GM23338 (cell line): ENCODE measurements around the gene ZNF592. TPM values are rescaled to one million over a fixed set of nuclear protein-coding genes. Genes with fewer than 3 reads are reported as not detected.
"Not testable (repeated sequence)": the region's sequence is repeated elsewhere in the genome, so short reads cannot be mapped to it uniquely, and the experiment has no call there.

Experiments used
- ATAC-seq: fragments of 200-7000 bp; cut with Tn5 transposase; 3 replicates; pipeline ENCODE4 v1.9.1; 2020
- DNase-seq: peaks from one replicate; pipeline ENCODE4 v3.0.0-alpha.2; 2015; ENCODE audit warnings: low spot score
- H2AFZ ChIP-seq: fragments of 200-600 bp; sonication (generic); 2 replicates; pipeline ENCODE4 v1.8.0; 2016; ENCODE audit warnings: antibody characterized with exemption, mild to moderate bottlenecking, moderate library complexity
- H3F3A ChIP-seq: fragments of 200-600 bp; sonication (generic); replicated peaks from 2 replicates; pipeline ENCODE4 v1.8.0; 2017; ENCODE audit warnings: antibody characterized with exemption, mixed run types, low read depth
- H3K27ac ChIP-seq: fragments of 200-600 bp; sonication (generic); 2 replicates; pipeline ENCODE4 v1.6.1; 2016; ENCODE audit warnings: low read depth
- H3K27me3 ChIP-seq: fragments of 200-600 bp; sonication (generic); 2 replicates; pipeline ENCODE4 v1.8.0; 2016; ENCODE audit warnings: mild to moderate bottlenecking, mixed run types, moderate library complexity; ENCODE audit not compliant: insufficient read depth
- H3K36me3 ChIP-seq: fragments of 200-600 bp; sonication (generic); 2 replicates; pipeline ENCODE4 v1.8.0; 2016; ENCODE audit warnings: mild to moderate bottlenecking; ENCODE audit not compliant: insufficient read depth
- H3K4me1 ChIP-seq: fragments of 200-600 bp; sonication (generic); 2 replicates; pipeline ENCODE4 v1.8.0; 2016; ENCODE audit warnings: mild to moderate bottlenecking, moderate library complexity; ENCODE audit not compliant: insufficient read depth
- H3K4me2 ChIP-seq: fragments of 200-600 bp; sonication (generic); 2 replicates; pipeline ENCODE4 v1.7.1; 2017; ENCODE audit warnings: mixed run types
- H3K4me3 ChIP-seq: fragments of 200-600 bp; sonication (generic); 2 replicates; pipeline ENCODE4 v1.6.1; 2016; ENCODE audit warnings: mixed run types
- H3K79me2 ChIP-seq: fragments of 200-600 bp; sonication (generic); replicated peaks from 2 replicates; pipeline ENCODE4 v1.8.0; 2017; ENCODE audit warnings: mild to moderate bottlenecking; ENCODE audit not compliant: insufficient read depth
- H3K9me2 ChIP-seq: fragments of 200-600 bp; sonication (generic); 2 replicates; pipeline ENCODE4 v1.8.0; 2017; ENCODE audit not compliant: insufficient read depth
- H4K20me1 ChIP-seq: fragments of 200-600 bp; sonication (generic); replicated peaks from 2 replicates; pipeline ENCODE4 v1.8.0; 2017; ENCODE audit warnings: mild to moderate bottlenecking; ENCODE audit not compliant: insufficient read depth
- H3K27ac Mint-ChIP-seq: 2 replicates; pipeline ENCODE4 v1.8.0; 2020; ENCODE audit warnings: inconsistent platforms, mild to moderate bottlenecking, moderate library complexity, mixed read lengths
- H3K27me3 Mint-ChIP-seq: 3 replicates; pipeline ENCODE4 v1.8.0; 2022; ENCODE audit warnings: low read depth, mild to moderate bottlenecking, moderate library complexity, mixed read lengths, inconsistent platforms; ENCODE audit not compliant: insufficient read depth, poor library complexity
- H3K36me3 Mint-ChIP-seq: 3 replicates; pipeline ENCODE4 v1.8.0; 2021; ENCODE audit warnings: low read depth, mild to moderate bottlenecking, inconsistent platforms, moderate library complexity, mixed read lengths
- H3K4me1 Mint-ChIP-seq: 3 replicates; pipeline ENCODE4 v1.8.0; 2020; ENCODE audit warnings: mild to moderate bottlenecking, inconsistent platforms, mixed read lengths
- H3K4me3 Mint-ChIP-seq: 3 replicates; pipeline ENCODE4 v1.8.0; 2021; ENCODE audit warnings: moderate library complexity, mild to moderate bottlenecking, inconsistent platforms, mixed read lengths
- H3K9me3 Mint-ChIP-seq: 3 replicates; pipeline ENCODE4 v1.8.0; 2020; ENCODE audit warnings: moderate library complexity, mild to moderate bottlenecking, inconsistent platforms, mixed read lengths
- CREB1 ChIP-seq: fragments of 250-450 bp; sonication (Bioruptor Pico); IDR thresholded peaks from 2 replicates; pipeline ENCODE4 v1.5.0; 2020; ENCODE audit warnings: low read depth, mild to moderate bottlenecking, moderate library complexity
- CTCF ChIP-seq, 2 experiments: fragments of 200-600 bp in 1 of 2; sonication (generic) in 1 of 2; conservative IDR thresholded peaks; 2 replicates each; pipeline versions ENCODE4 v1.5.1 to v1.6.1; 2016 to 2017; ENCODE audit warnings: antibody characterized with exemption in 2 of 2, low read depth in 2 of 2, mild to moderate bottlenecking in 2 of 2, moderate library complexity in 1 of 2
- EZH2 ChIP-seq: fragments of 200-600 bp; sonication (generic); IDR thresholded peaks from one replicate; pipeline ENCODE4 v1.8.0; 2017; ENCODE audit warnings: antibody characterized with exemption, mild to moderate bottlenecking, low read depth; ENCODE audit not compliant: unreplicated experiment
- EZH2phosphoT487 ChIP-seq: fragments of 200-600 bp; sonication (generic); IDR thresholded peaks from one replicate; pipeline ENCODE4 v1.8.1; 2018; ENCODE audit warnings: antibody characterized with exemption; ENCODE audit not compliant: unreplicated experiment
- NANOG ChIP-seq: IDR thresholded peaks from 2 replicates; pipeline ENCODE4 v1.6.1; 2016; ENCODE audit warnings: antibody characterized with exemption, borderline replicate concordance
- REST ChIP-seq: IDR thresholded peaks from one replicate; pipeline ENCODE4 v1.6.1; 2018; ENCODE audit warnings: antibody characterized with exemption; ENCODE audit not compliant: unreplicated experiment
- ZNF331 ChIP-seq: fragments of 250-450 bp; sonication (Bioruptor Pico); IDR thresholded peaks from 2 replicates; pipeline ENCODE4 v1.5.0; 2020; ENCODE audit warnings: low read depth, mild to moderate bottlenecking, moderate library complexity
- polyA plus RNA-seq: library from polyadenylated mRNA; unstranded; fragments of >200 nt; fragmentation: Nextera tagmentation; extraction: Ambion mirVana; gene quantifications from 2 replicates; pipeline ENCODE4 v1.2.1, GENCODE V29; 2016
- total RNA-seq: library from RNA; depleted of rRNA; stranded (reverse); fragments of >200 nt; shearing (Covaris generic); gene quantifications from 2 replicates; pipeline ENCODE4 v1.2.3, GENCODE V29; 2014

Gene ZNF592
- total and polyA plus RNA-seq, 2 experiments from 2014 or later = 4.4 to 21.4 TPM

- Histone ChIP-seq H3K4me2 (no peak overlapping the region), H2AFZ (no peak overlapping the region), H3K27me3 (no peaks in the 10 kb centered on the region), H3K9me2 (0 out of 2 replicates have a peak, but pooled peaks cover 4% of the 10 kb centered on the region), H4K20me1 (peaks cover 3% of the 10 kb centered on the region; the same call in 1 of the 2 replicates), H3K27ac (peak overlapping the region; percentile 51; the same call in 1 of the 2 replicates), H3K36me3 (peaks cover 5% of the 10 kb centered on the region; the same call in 1 of the 2 replicates), H3K4me1 (no peaks in the 10 kb centered on the region), H3F3A (no peaks in the 10 kb centered on the region), H3K4me3 (no peak overlapping the region), H3K79me2 (no peaks in the 10 kb centered on the region)
- H3K4me3 Mint-ChIP-seq = no peak overlapping the region
- TF ChIP-seq CTCF (conservative IDR thresholded peaks at IDR 0.05; ENCODE audit: low read depth in 2 of 2) = no peak
- H3K4me1 Mint-ChIP-seq = peaks cover 6% of the 10 kb centered on the region
- H3K27me3 Mint-ChIP-seq = peaks cover 14% of the 10 kb centered on the region
- ATAC-seq (no peak), DNase-seq (no peak)
- peaks cover 15% of the 10 kb centered on the region for H3K9me3 Mint-ChIP-seq
- H3K27ac Mint-ChIP-seq = no peak overlapping the region
- H3K36me3 Mint-ChIP-seq = peaks cover 19% of the 10 kb centered on the region
These were observed 96.6 kb downstream of the ZNF592 start for GRCh38 chr15:84844964-84845363.

- H3K36me3 ChIP-seq, H3K27ac ChIP-seq, H3K9me2 ChIP-seq, H4K20me1 ChIP-seq, H3K4me1 ChIP-seq, H3K27me3 ChIP-seq, H3K4me1 Mint-ChIP-seq, H3F3A ChIP-seq, H3K4me2 ChIP-seq, H3K4me3 Mint-ChIP-seq, H3K79me2 ChIP-seq, H3K27ac Mint-ChIP-seq, H2AFZ ChIP-seq, H3K4me3 ChIP-seq: not testable (repeated sequence)
- DNase-seq = peak; percentile 83
- peaks cover 15% of the 10 kb centered on the region for H3K9me3 Mint-ChIP-seq
- peak; percentile 85 for ATAC-seq
- peaks cover 19% of the 10 kb centered on the region for H3K36me3 Mint-ChIP-seq
- H3K27me3 Mint-ChIP-seq = peaks cover 14% of the 10 kb centered on the region
- TF ChIP-seq CTCF (conservative IDR thresholded peaks at IDR 0.05; ENCODE audit: low read depth in 2 of 2) = peak; percentile 83 to 87
These were observed 97.2 kb downstream of the ZNF592 start for GRCh38 chr15:84845631-84846030.

GRCh38 chr15:84846269-84846668, 97.9 kb downstream of the ZNF592 start:
- no peaks in the 10 kb centered on the region for H3F3A ChIP-seq
- H3K27ac Mint-ChIP-seq = no peak overlapping the region
- no peak for DNase-seq
- peaks cover 2% of the 10 kb centered on the region for H3K4me1 Mint-ChIP-seq
- no peaks in the 10 kb centered on the region for H3K4me1 ChIP-seq
- peaks cover 10% of the 10 kb centered on the region for H3K27me3 Mint-ChIP-seq
- H3K9me2 ChIP-seq = 0 out of 2 replicates have a peak, but pooled peaks cover 4% of the 10 kb centered on the region
- peaks cover 19% of the 10 kb centered on the region for H3K36me3 Mint-ChIP-seq
- peaks cover 15% of the 10 kb centered on the region for H3K9me3 Mint-ChIP-seq
- no peak overlapping the region for H3K4me2 ChIP-seq
- no peaks in the 10 kb centered on the region for H3K27me3 ChIP-seq
- H3K4me3 Mint-ChIP-seq = no peak overlapping the region
- no peak overlapping the region for H2AFZ ChIP-seq
- H3K4me3 ChIP-seq = no peak overlapping the region
- ATAC-seq = no peak
- peaks cover 3% of the 10 kb centered on the region; the same call in 1 of the 2 replicates for H4K20me1 ChIP-seq
- no peak overlapping the region for H3K27ac ChIP-seq
- no peaks in the 10 kb centered on the region for H3K79me2 ChIP-seq
- H3K36me3 ChIP-seq = peaks cover 5% of the 10 kb centered on the region; the same call in 1 of the 2 replicates
- TF ChIP-seq CREB1 (CRISPR knock-in tag) = no peak
- no peak for TF ChIP-seq EZH2
- TF ChIP-seq NANOG = no peak
- no peak for TF ChIP-seq EZH2phosphoT487
- no peak for TF ChIP-seq ZNF331 (CRISPR knock-in tag)
- no peak for TF ChIP-seq REST
- no peak for TF ChIP-seq CTCF (conservative IDR thresholded peaks at IDR 0.05; ENCODE audit: low read depth in 2 of 2)
